WTC11 (cell line): Measurements from ENCODE around the gene EOGT. TPM values are rescaled to one million over a fixed set of nuclear protein-coding genes. Genes with fewer than 3 reads are reported as not detected.

ENCODE experiments used
- ATAC-seq: fragments of 200-7000 bp; cut with Tn5 transposase; 2 replicates; pipeline ENCODE4 v1.10.0; 2021; ENCODE audit warnings: mild to moderate bottlenecking, moderate library complexity
- CTCF ChIA-PET: fragments of 300-600 bp; sonication (Branson Sonifier 250); formaldehyde crosslinking; loops from one replicate; lab custom pipeline; 2021; ENCODE audit warnings: antibody characterized with exemption; lab: Charles Lee
- POLR2A ChIA-PET: fragments of 350-600 bp; sonication (Branson Sonifier 250); formaldehyde crosslinking; loops from one replicate; lab custom pipeline; 2021; ENCODE audit warnings: antibody characterized with exemption; lab: Charles Lee
- DNase-seq: peaks from one replicate; pipeline ENCODE4 v3.0.0; 2021; ENCODE audit warnings: low spot score
- H3K27ac Mint-ChIP-seq: 2 replicates; pipeline ENCODE4 v1.8.0; 2021; ENCODE audit warnings: mixed read lengths
- H3K27me3 Mint-ChIP-seq: 2 replicates; pipeline ENCODE4 v1.8.0; 2021; ENCODE audit warnings: low read depth, mild to moderate bottlenecking, moderate library complexity, mixed read lengths
- H3K36me3 Mint-ChIP-seq: 2 replicates; pipeline ENCODE4 v1.8.0; 2021; ENCODE audit warnings: mixed read lengths
- H3K4me1 Mint-ChIP-seq: 2 replicates; pipeline ENCODE4 v1.8.0; 2022; ENCODE audit warnings: mixed read lengths
- H3K4me3 Mint-ChIP-seq: 2 replicates; pipeline ENCODE4 v1.8.0; 2021; ENCODE audit warnings: mild to moderate bottlenecking, moderate library complexity, mixed read lengths
- H3K9me3 Mint-ChIP-seq: 2 replicates; pipeline ENCODE4 v1.8.0; 2021; ENCODE audit warnings: mixed read lengths
- AR ChIP-seq: fragments of 250-450 bp; sonication (Bioruptor Pico); IDR thresholded peaks from 2 replicates; pipeline ENCODE4 v1.9.0; 2021; ENCODE audit warnings: mild to moderate bottlenecking
- CDX4 ChIP-seq: fragments of 250-450 bp; sonication (Bioruptor Pico); IDR thresholded peaks from 2 replicates; pipeline ENCODE4 v1.9.0; 2021; ENCODE audit warnings: moderate library complexity, mild to moderate bottlenecking, inconsistent platforms, borderline replicate concordance
- CTCF ChIP-seq: fragments of 200-600 bp; IDR thresholded peaks from 2 replicates; pipeline ENCODE4 v1.8.0; 2022; ENCODE audit warnings: antibody characterized with exemption
- E2F4 ChIP-seq: sonication (generic); formaldehyde crosslinking; IDR thresholded peaks from 2 replicates; pipeline ENCODE4 v1.8.1; 2022; ENCODE audit warnings: low read depth, mild to moderate bottlenecking, moderate library complexity, missing genetic modification reagents, borderline replicate concordance
- EMX1 ChIP-seq: fragments of 250-450 bp; sonication (Bioruptor Pico); IDR thresholded peaks from 2 replicates; pipeline ENCODE4 v1.8.0; 2021; ENCODE audit warnings: mild to moderate bottlenecking
- FOXP4 ChIP-seq: sonication (generic); formaldehyde crosslinking; IDR thresholded peaks from 2 replicates; pipeline ENCODE4 v1.8.0; 2022; ENCODE audit warnings: mild to moderate bottlenecking, missing genetic modification reagents
- IRF1 ChIP-seq: sonication (generic); formaldehyde crosslinking; IDR thresholded peaks from 2 replicates; pipeline ENCODE4 v1.8.0; 2023; ENCODE audit warnings: missing genetic modification reagents
- JAZF1 ChIP-seq: fragments of 250-450 bp; sonication (Bioruptor Pico); IDR thresholded peaks from 2 replicates; pipeline ENCODE4 v1.9.0; 2021; ENCODE audit warnings: moderate library complexity, mild to moderate bottlenecking, inconsistent platforms
- NR1H2 ChIP-seq: sonication (generic); formaldehyde crosslinking; IDR thresholded peaks from 2 replicates; pipeline ENCODE4 v1.9.0; 2021; ENCODE audit warnings: mild to moderate bottlenecking, moderate library complexity, missing genetic modification reagents
- PREB ChIP-seq: sonication (generic); formaldehyde crosslinking; IDR thresholded peaks from 2 replicates; pipeline ENCODE4 v1.8.1; 2022; ENCODE audit warnings: mild to moderate bottlenecking, missing genetic modification reagents, moderate library complexity, borderline replicate concordance
- SMAD4 ChIP-seq: sonication (generic); formaldehyde crosslinking; IDR thresholded peaks from 2 replicates; pipeline ENCODE4 v1.8.0; 2022; ENCODE audit warnings: mild to moderate bottlenecking, missing genetic modification reagents
- SOX15 ChIP-seq: fragments of 250-450 bp; sonication (Bioruptor Pico); IDR thresholded peaks from 2 replicates; pipeline ENCODE4 v1.9.0; 2021; ENCODE audit warnings: mild to moderate bottlenecking
- ZNF121 ChIP-seq: sonication (generic); formaldehyde crosslinking; IDR thresholded peaks from 2 replicates; pipeline ENCODE4 v1.8.0; 2023; ENCODE audit warnings: missing genetic modification reagents
- ZNF138 ChIP-seq: sonication (generic); formaldehyde crosslinking; conservative IDR thresholded peaks from 2 replicates; pipeline ENCODE4 v1.8.1; 2022; ENCODE audit warnings: mild to moderate bottlenecking, moderate library complexity, missing genetic modification reagents
- ZNF317 ChIP-seq: sonication (generic); formaldehyde crosslinking; IDR thresholded peaks from 2 replicates; pipeline ENCODE4 v1.8.1; 2023; ENCODE audit warnings: low read depth, mild to moderate bottlenecking, moderate library complexity, missing genetic modification reagents, borderline replicate concordance
- ZNF416 ChIP-seq: fragments of 250-450 bp; sonication (Bioruptor Pico); IDR thresholded peaks from 2 replicates; pipeline ENCODE4 v1.9.0; 2021; ENCODE audit warnings: mild to moderate bottlenecking, inconsistent platforms
- total RNA-seq: library from RNA; stranded (reverse); gene quantifications from 3 replicates; pipeline ENCODE4 v1.2.3, GENCODE V29; 2021

Gene EOGT
- total RNA-seq, 1 experiment from 2014 or later = 32.9 TPM

- no peak for TF ChIP-seq CTCF
Measured at GRCh38 chr3:69008980-69009379, 4.5 kb downstream of the EOGT start (continued).

GRCh38 chr3:69005791-69006482 lies 7.5 kb downstream of the EOGT start:
- DNase-seq = no peak
- Mint-ChIP-seq H3K9me3 (no peaks in the 10 kb centered on the region), H3K4me1 (peaks cover 30% of the 10 kb centered on the region), H3K4me3 (no peak overlapping the region), H3K36me3 (peaks cover 58% of the 10 kb centered on the region), H3K27ac (no peak overlapping the region), H3K27me3 (no peaks in the 10 kb centered on the region)
- ChIA-PET POLR2A (no interaction called here), CTCF (interaction anchor here (1.0 kb wide), 1 partner anchor 13 kb away, joined by 3 read pairs; no protein-coding TSS in a partner anchor)
- no peak for ATAC-seq
- TF ChIP-seq EMX1 (CRISPR knock-in tag) (no peak), FOXP4 (CRISPR knock-in tag) (no peak), SMAD4 (no peak), NR1H2 (CRISPR knock-in tag) (no peak), CDX4 (no peak), AR (CRISPR knock-in tag) (no peak)

- Mint-ChIP-seq H3K27ac (peak overlapping the region; percentile 0; the same call in 1 of the 2 replicates), H3K9me3 (no peaks in the 10 kb centered on the region), H3K4me3 (no peak overlapping the region), H3K27me3 (no peaks in the 10 kb centered on the region), H3K4me1 (peaks cover 23% of the 10 kb centered on the region), H3K36me3 (peaks cover 57% of the 10 kb centered on the region)
- ATAC-seq (no peak), DNase-seq (no peak)
- ChIA-PET POLR2A (no interaction called here), CTCF (interaction anchor here (1.0 kb wide), 1 partner anchor 14 kb away, joined by 3 read pairs; no protein-coding TSS in a partner anchor)
- TF ChIP-seq E2F4 (CRISPR knock-in tag) (no peak), ZNF138 (no peak), ZNF416 (CRISPR knock-in tag) (no peak), ZNF317 (CRISPR knock-in tag) (no peak), JAZF1 (no peak), SMAD4 (no peak), SOX15 (CRISPR knock-in tag) (no peak), ZNF121 (CRISPR knock-in tag) (no peak), PREB (CRISPR knock-in tag) (no peak), IRF1 (CRISPR knock-in tag) (no peak), FOXP4 (CRISPR knock-in tag) (no peak)
Measured at GRCh38 chr3:69005071-69005790, 8.3 kb downstream of the EOGT start.
